Cardiac muscle cell (in vitro differentiated cells and primary cell): ENCODE results near the gene PCDHA2. TPM values are rescaled to one million over a fixed set of nuclear protein-coding genes. Genes with fewer than 3 reads are reported as not detected.
"Not testable (repeated sequence)": the region's sequence is repeated elsewhere in the genome, so short reads cannot be mapped to it uniquely, and the experiment has no call there.

Source experiments
- DNase-seq, 2 donors: peaks; one replicate each; pipeline versions ENCODE4 v3.0.0 to v3.0.0-alpha.2; 2010 to 2017; ENCODE audit warnings: low read depth in 1 of 2, low spot score in 1 of 2
- H3K27ac ChIP-seq: fragments of 200-600 bp; sonication (generic); 2 replicates; pipeline ENCODE4 v1.5.1; 2016
- H3K27me3 ChIP-seq: fragments of 200-600 bp; sonication (generic); 2 replicates; pipeline ENCODE4 v1.6.0; 2016; ENCODE audit warnings: control low read depth
- H3K36me3 ChIP-seq: fragments of 200-600 bp; sonication (generic); 2 replicates; pipeline ENCODE4 v1.5.1; 2016; ENCODE audit warnings: control low read depth
- H3K4me1 ChIP-seq: fragments of 200-600 bp; sonication (generic); 2 replicates; pipeline ENCODE4 v1.8.1; 2017; ENCODE audit warnings: low read depth, mild to moderate bottlenecking, mixed run types
- H3K4me3 ChIP-seq: fragments of 200-600 bp; sonication (generic); 2 replicates; pipeline ENCODE4 v1.5.1; 2016; ENCODE audit warnings: mild to moderate bottlenecking
- H3K9me3 ChIP-seq: fragments of 200-600 bp; sonication (generic); 2 replicates; pipeline ENCODE4 v1.5.1; 2017; ENCODE audit warnings: low read depth, mild to moderate bottlenecking, control low read depth
- polyA plus RNA-seq: library from polyadenylated mRNA; unstranded; fragments of >200 nt; fragmentation: Nextera tagmentation; extraction: Ambion mirVana; gene quantifications from 2 replicates; pipeline ENCODE4 v1.2.1, GENCODE V29; 2016
- total RNA-seq: library from RNA; depleted of rRNA; stranded (reverse); fragments of >200 nt; gene quantifications from 2 replicates; pipeline ENCODE4 v1.2.3, GENCODE V29; 2016
- TF ChIP-seq, protein P1 (sequence below): IDR thresholded peaks from 2 replicates; pipeline ENCODE4 v1.5.1; 2012; ENCODE audit warnings: low read depth, mild to moderate bottlenecking, low read length

PCDHA2 gene
- total and polyA plus RNA-seq, 2 experiments from 2014 or later: 4.5 to 5.3 TPM

DNA sequence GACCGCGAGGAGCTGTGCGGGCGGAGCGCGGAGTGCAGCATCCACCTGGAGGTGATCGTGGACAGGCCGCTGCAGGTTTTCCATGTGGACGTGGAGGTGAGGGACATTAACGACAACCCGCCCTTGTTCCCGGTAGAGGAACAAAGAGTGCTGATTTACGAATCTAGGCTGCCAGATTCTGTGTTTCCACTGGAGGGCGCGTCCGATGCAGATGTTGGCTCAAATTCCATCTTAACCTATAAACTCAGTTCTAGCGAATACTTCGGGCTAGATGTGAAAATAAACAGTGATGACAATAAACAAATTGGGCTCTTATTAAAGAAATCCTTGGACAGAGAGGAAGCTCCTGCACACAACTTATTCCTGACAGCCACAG is 33.7 kb downstream of the PCDHA2 start:
- TF ChIP-seq, protein P1, sequence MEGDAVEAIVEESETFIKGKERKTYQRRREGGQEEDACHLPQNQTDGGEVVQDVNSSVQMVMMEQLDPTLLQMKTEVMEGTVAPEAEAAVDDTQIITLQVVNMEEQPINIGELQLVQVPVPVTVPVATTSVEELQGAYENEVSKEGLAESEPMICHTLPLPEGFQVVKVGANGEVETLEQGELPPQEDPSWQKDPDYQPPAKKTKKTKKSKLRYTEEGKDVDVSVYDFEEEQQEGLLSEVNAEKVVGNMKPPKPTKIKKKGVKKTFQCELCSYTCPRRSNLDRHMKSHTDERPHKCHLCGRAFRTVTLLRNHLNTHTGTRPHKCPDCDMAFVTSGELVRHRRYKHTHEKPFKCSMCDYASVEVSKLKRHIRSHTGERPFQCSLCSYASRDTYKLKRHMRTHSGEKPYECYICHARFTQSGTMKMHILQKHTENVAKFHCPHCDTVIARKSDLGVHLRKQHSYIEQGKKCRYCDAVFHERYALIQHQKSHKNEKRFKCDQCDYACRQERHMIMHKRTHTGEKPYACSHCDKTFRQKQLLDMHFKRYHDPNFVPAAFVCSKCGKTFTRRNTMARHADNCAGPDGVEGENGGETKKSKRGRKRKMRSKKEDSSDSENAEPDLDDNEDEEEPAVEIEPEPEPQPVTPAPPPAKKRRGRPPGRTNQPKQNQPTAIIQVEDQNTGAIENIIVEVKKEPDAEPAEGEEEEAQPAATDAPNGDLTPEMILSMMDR: no peak
- Histone ChIP-seq H3K27me3 (no peaks in the 10 kb centered on the region), H3K36me3 (no peaks in the 10 kb centered on the region), H3K4me3 (peak overlapping the region; percentile 51), H3K9me3 (no peaks in the 10 kb centered on the region), H3K4me1 (no peaks in the 10 kb centered on the region), H3K27ac (no peak overlapping the region)
- peak in 1 of 2 donors; percentile 31 for DNase-seq

DNA sequence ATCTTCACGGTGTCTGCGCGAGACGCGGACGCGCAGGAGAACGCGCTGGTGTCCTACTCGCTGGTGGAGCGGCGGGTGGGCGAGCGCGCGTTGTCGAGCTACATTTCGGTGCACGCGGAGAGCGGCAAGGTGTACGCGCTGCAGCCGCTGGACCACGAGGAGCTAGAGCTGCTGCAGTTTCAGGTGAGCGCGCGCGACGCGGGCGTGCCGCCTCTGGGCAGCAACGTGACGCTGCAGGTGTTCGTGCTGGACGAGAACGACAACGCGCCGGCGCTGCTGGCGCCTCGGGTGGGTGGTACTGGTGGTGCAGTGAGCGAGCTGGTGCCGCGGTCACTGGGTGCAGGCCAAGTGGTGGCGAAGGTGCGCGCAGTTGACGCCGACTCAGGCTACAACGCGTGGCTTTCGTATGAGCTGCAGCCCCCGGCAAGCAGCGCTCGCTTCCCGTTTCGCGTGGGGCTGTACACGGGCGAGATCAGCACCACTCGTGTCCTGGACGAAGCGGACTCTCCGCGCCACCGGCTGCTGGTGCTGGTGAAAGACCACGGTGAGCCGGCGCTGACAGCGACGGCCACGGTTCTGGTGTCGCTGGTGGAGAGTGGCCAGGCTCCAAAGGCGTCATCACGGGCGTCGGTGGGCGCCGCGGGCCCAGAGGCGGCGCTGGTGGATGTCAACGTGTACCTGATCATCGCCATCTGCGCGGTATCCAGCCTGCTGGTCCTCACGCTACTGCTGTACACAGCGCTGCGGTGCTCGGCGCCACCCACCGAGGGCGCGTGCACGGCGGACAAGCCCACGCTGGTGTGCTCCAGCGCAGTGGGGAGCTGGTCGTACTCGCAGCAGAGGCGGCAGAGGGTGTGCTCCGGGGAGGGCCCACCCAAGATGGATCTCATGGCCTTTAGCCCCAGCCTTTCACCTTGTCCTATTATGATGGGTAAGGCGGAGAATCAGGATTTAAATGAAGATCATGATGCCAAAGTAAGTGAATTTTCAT is 35.2 kb downstream of the PCDHA2 start:
- not testable (repeated sequence) for H3K27me3 ChIP-seq, H3K36me3 ChIP-seq, H3K4me3 ChIP-seq, H3K27ac ChIP-seq, H3K9me3 ChIP-seq, H3K4me1 ChIP-seq, DNase-seq

DNA sequence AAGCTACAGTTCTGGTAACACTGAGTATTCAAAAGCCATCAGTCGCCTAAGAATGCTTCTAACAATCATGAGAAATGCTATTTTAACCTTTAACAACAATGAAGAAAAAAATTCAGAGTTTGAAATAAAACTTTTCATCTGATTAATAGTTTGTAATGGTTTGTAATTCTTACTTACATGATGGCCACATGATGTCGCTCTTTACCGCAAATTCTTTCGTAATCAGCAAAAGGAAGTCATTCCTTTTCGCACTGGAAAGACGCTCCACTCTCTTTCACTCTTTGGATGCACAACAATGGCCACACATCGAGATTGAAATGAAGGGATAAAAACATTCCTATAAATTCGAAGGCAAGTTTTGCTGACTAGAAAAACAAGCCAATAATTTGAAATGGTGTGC is 39.3 kb downstream of the PCDHA2 start, which contains the start of gene PCDHA7:
Gene PCDHA7 (plus strand): TSS at position 277 of the 400 bp plus-strand sequence. CDS start 115 bp downstream, at position 392.
- DNase-seq: peak in 1 of 2 donors; percentile 34
- Histone ChIP-seq H3K4me3 (no peak within 1 kb of the TSS), H3K4me1 (no peaks in the 10 kb centered on the region), H3K36me3 (no peaks in the 10 kb centered on the region), H3K9me3 (no peaks in the 10 kb centered on the region), H3K27me3 (no peaks in the 10 kb centered on the region), H3K27ac (no peak within 1 kb of the TSS)
- TF ChIP-seq, protein P1: no peak

DNA sequence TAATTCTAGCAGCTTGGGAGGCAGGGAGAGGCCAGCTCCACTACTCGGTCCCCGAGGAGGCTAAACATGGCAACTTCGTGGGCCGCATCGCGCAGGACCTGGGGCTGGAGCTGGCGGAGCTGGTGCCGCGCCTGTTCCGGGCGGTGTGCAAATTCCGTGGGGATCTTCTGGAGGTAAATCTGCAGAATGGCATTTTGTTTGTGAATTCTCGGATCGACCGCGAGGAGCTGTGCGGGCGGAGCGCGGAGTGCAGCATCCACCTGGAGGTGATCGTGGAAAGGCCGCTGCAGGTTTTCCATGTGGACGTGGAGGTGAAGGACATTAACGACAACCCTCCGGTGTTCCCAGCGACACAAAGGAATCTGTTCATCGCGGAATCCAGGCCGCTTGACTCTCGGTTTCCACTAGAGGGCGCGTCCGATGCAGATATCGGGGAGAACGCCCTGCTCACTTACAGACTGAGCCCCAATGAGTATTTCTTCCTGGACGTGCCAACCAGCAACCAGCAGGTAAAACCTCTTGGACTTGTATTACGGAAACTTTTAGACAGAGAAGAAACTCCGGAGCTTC is 39.9 kb downstream of the PCDHA2 start:
- not testable (repeated sequence) for H3K9me3 ChIP-seq, H3K4me3 ChIP-seq, H3K36me3 ChIP-seq, H3K27ac ChIP-seq, DNase-seq, H3K27me3 ChIP-seq, H3K4me1 ChIP-seq

DNA sequence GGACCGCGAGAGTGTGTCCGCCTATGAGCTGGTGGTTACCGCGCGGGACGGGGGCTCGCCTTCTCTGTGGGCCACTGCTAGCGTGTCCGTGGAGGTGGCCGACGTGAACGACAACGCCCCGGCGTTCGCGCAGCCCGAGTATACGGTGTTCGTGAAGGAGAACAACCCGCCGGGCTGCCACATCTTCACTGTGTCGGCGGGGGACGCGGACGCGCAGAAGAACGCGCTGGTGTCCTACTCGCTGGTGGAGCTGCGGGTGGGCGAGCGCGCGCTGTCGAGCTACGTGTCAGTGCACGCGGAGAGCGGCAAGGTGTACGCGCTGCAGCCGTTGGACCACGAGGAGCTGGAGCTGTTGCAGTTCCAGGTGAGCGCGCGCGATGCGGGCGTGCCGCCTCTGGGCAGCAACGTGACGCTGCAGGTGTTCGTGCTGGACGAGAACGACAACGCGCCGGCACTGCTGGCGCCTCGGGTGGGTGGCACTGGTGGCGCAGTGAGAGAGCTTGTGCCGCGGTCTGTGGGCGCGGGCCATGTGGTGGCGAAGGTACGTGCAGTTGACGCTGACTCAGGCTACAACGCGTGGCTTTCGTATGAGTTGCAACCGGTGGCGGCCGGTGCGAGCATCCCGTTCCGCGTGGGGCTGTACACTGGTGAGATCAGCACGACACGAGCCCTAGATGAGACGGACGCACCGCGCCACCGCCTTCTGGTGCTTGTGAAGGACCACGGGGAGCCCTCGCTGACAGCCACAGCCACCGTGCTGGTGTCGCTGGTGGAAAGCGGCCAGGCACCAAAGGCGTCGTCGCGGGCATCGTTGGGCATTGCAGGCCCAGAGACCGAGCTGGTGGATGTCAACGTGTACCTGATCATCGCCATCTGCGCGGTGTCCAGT is 41.2 kb downstream of the PCDHA2 start:
- Histone ChIP-seq H3K4me1 (no peaks in the 10 kb centered on the region), H3K9me3 (no peaks in the 10 kb centered on the region), H3K27ac (no peak overlapping the region), H3K27me3 (no peaks in the 10 kb centered on the region), H3K36me3 (no peaks in the 10 kb centered on the region), H3K4me3 (no peak overlapping the region)
- no peak for DNase-seq
- TF ChIP-seq, protein P1: no peak
